SU-DHL-6 (cell line): ENCODE measurements around the gene C10orf105.

Source experiments
- H2AFZ ChIP-seq: fragments of 200-600 bp; sonication (generic); 2 replicates; pipeline ENCODE4 v1.6.1; 2014; ENCODE audit warnings: low read depth, mild to moderate bottlenecking, moderate library complexity, mixed read lengths, antibody characterized with exemption, low read length; ENCODE audit not compliant: severe bottlenecking
- H3F3A ChIP-seq: fragments of 200-600 bp; shearing (Covaris generic); 2 replicates; pipeline ENCODE4 v1.6.0; 2016; ENCODE audit warnings: antibody characterized with exemption, mild to moderate bottlenecking; ENCODE audit not compliant: insufficient read depth
- H3K27ac ChIP-seq: fragments of 200-600 bp; sonication (generic); 2 replicates; pipeline ENCODE4 v1.5.1; 2016; ENCODE audit warnings: low read depth, mild to moderate bottlenecking, low read length, moderate library complexity, mixed read lengths
- H3K27me3 ChIP-seq: fragments of 200-600 bp; sonication (generic), shearing (Covaris generic); 2 replicates; pipeline ENCODE4 v1.6.0; 2014; ENCODE audit warnings: mild to moderate bottlenecking, low read length
- H3K36me3 ChIP-seq: fragments of 200-600 bp; sonication (generic); 2 replicates; pipeline ENCODE4 v1.6.1; 2014; ENCODE audit warnings: mild to moderate bottlenecking, low read length, mixed read lengths
- H3K4me2 ChIP-seq: fragments of 300-600, 200-600 bp; shearing (Covaris generic), sonication (generic); 2 replicates; pipeline ENCODE4 v1.6.0; 2014; ENCODE audit warnings: low read length, low read depth, mild to moderate bottlenecking; ENCODE audit not compliant: poor library complexity, severe bottlenecking
- H3K4me3 ChIP-seq: fragments of 200-600 bp; sonication (generic); 2 replicates; pipeline ENCODE4 v1.5.1; 2014; ENCODE audit warnings: antibody characterized with exemption, low read length, mild to moderate bottlenecking, mixed read lengths; ENCODE audit not compliant: insufficient read depth, poor library complexity, severe bottlenecking
- H3K79me2 ChIP-seq: fragments of 200-600 bp; sonication (generic); 2 replicates; pipeline ENCODE4 v1.6.1; 2014; ENCODE audit warnings: mild to moderate bottlenecking, low read length, moderate library complexity; ENCODE audit not compliant: insufficient read depth
- H3K9ac ChIP-seq: fragments of 200-600 bp; sonication (generic); 2 replicates; pipeline ENCODE4 v1.7.0; 2014; ENCODE audit warnings: mild to moderate bottlenecking, low read length
- H3K9me2 ChIP-seq: fragments of 200-600 bp; sonication (generic); replicated peaks from 2 replicates; pipeline ENCODE4 v1.6.1; 2014; ENCODE audit warnings: low read length; ENCODE audit not compliant: insufficient read depth
- H3K9me3 ChIP-seq: fragments of 200-600 bp; sonication (generic); 2 replicates; pipeline ENCODE4 v1.6.1; 2014; ENCODE audit warnings: low read length, mixed read lengths; ENCODE audit not compliant: insufficient read depth
- H4K20me1 ChIP-seq: fragments of 200-600 bp; sonication (generic); 2 replicates; pipeline ENCODE4 v1.6.1; 2014; ENCODE audit warnings: low read depth, mild to moderate bottlenecking, antibody characterized with exemption, low read length, moderate library complexity, mixed read lengths
- CTCF ChIP-seq: fragments of 200-600 bp; sonication (generic); IDR thresholded peaks from one replicate; pipeline ENCODE4 v1.5.1; 2017; ENCODE audit warnings: antibody characterized with exemption, mild to moderate bottlenecking, low read length, moderate library complexity; ENCODE audit not compliant: insufficient read depth, poor library complexity, severe bottlenecking
- EZH2phosphoT487 ChIP-seq: fragments of 200-600 bp; sonication (generic), shearing (Covaris generic); conservative IDR thresholded peaks from 2 replicates; pipeline ENCODE4 v1.6.1; 2018; ENCODE audit warnings: mild to moderate bottlenecking, antibody characterized with exemption, low read length, moderate library complexity, mixed read lengths

Gene C10orf105

GRCh38 chr10:71685554-71686232, 33.9 kb downstream of the C10orf105 start:
- no peaks in the 10 kb centered on the region for H3K27me3 ChIP-seq
- H4K20me1 ChIP-seq: no peaks in the 10 kb centered on the region
- no peak overlapping the region for H3K9ac ChIP-seq
- H2AFZ ChIP-seq: no peak overlapping the region
- no peak overlapping the region for H3K27ac ChIP-seq
- H3F3A ChIP-seq: no peaks in the 10 kb centered on the region
- no peaks in the 10 kb centered on the region for H3K79me2 ChIP-seq
- no peaks in the 10 kb centered on the region for H3K9me2 ChIP-seq
- no peak for TF ChIP-seq EZH2phosphoT487
- TF ChIP-seq CTCF: no peak
- no peaks in the 10 kb centered on the region for H3K9me3 ChIP-seq
- H3K36me3 ChIP-seq: no peaks in the 10 kb centered on the region
- no peak overlapping the region for H3K4me3 ChIP-seq
- H3K4me2 ChIP-seq: no peak overlapping the region

- Histone ChIP-seq H3K4me3 (no peak overlapping the region), H3K9me2 (no peaks in the 10 kb centered on the region), H3F3A (no peaks in the 10 kb centered on the region), H4K20me1 (no peaks in the 10 kb centered on the region), H3K4me2 (no peak overlapping the region), H2AFZ (no peak overlapping the region), H3K79me2 (no peaks in the 10 kb centered on the region), H3K9me3 (no peaks in the 10 kb centered on the region), H3K9ac (no peak overlapping the region), H3K27me3 (no peaks in the 10 kb centered on the region), H3K27ac (no peak overlapping the region), H3K36me3 (no peaks in the 10 kb centered on the region)
- TF ChIP-seq CTCF (no peak), EZH2phosphoT487 (no peak)
Measured at GRCh38 chr10:71684356-71685173, 35.0 kb downstream of the C10orf105 start.

- H3K79me2 ChIP-seq: no peaks in the 10 kb centered on the region
- H3K4me3 ChIP-seq: no peak overlapping the region
- H2AFZ ChIP-seq: no peak overlapping the region
- H4K20me1 ChIP-seq: no peaks in the 10 kb centered on the region
- no peaks in the 10 kb centered on the region for H3K9me2 ChIP-seq
- H3K9ac ChIP-seq: no peak overlapping the region
- H3K9me3 ChIP-seq: no peaks in the 10 kb centered on the region
- H3K4me2 ChIP-seq: no peak overlapping the region
- TF ChIP-seq EZH2phosphoT487: no peak
- TF ChIP-seq CTCF: no peak
- H3K27ac ChIP-seq: no peak overlapping the region
- H3F3A ChIP-seq: no peaks in the 10 kb centered on the region
- no peaks in the 10 kb centered on the region for H3K36me3 ChIP-seq
- no peaks in the 10 kb centered on the region for H3K27me3 ChIP-seq
Measured at GRCh38 chr10:71683301-71683700, 36.3 kb downstream of the C10orf105 start.
